Mucosa of stomach (tissue), 1 donor: ENCODE data around the gene BICDL2.
A peak's percentile ranks its signal among the peaks of the same experiment; 100 is the strongest.

Experiments used
- H3K27me3 ChIP-seq: one replicate; pipeline ENCODE4 v1.7.0; 2013; ENCODE audit warnings: mild to moderate bottlenecking, low read length; ENCODE audit not compliant: control insufficient read depth, insufficient read depth
- H3K36me3 ChIP-seq: one replicate; pipeline ENCODE4 v1.7.0; 2013; ENCODE audit warnings: low read length; ENCODE audit not compliant: control insufficient read depth, insufficient read depth
- H3K4me1 ChIP-seq: one replicate; pipeline ENCODE4 v1.7.0; 2013; ENCODE audit warnings: mild to moderate bottlenecking, low read length; ENCODE audit not compliant: control insufficient read depth, insufficient read depth
- H3K4me3 ChIP-seq: one replicate; pipeline ENCODE4 v1.7.0; 2013; ENCODE audit warnings: low read length
- H3K9ac ChIP-seq: one replicate; pipeline ENCODE4 v1.7.0; 2013; ENCODE audit warnings: mild to moderate bottlenecking, low read length, moderate library complexity
- H3K9me3 ChIP-seq: one replicate; pipeline ENCODE4 v1.7.0; 2013; ENCODE audit warnings: mild to moderate bottlenecking, low read length, moderate library complexity; ENCODE audit not compliant: control insufficient read depth
- donor health status: Pancreatic carcinoma.

Gene BICDL2

GRCh38 chr16:2990891-2991290, 45.9 kb downstream of the BICDL2 start:
- Histone ChIP-seq H3K4me3 (no peak overlapping the region), H3K4me1 (peaks cover 21% of the 10 kb centered on the region), H3K9ac (no peak overlapping the region), H3K36me3 (no peaks in the 10 kb centered on the region), H3K27me3 (peaks cover 19% of the 10 kb centered on the region), H3K9me3 (no peaks in the 10 kb centered on the region)

GRCh38 chr16:2988590-2989099, 48.1 kb downstream of the BICDL2 start:
- H3K27me3 ChIP-seq: peaks cover 22% of the 10 kb centered on the region
- H3K9me3 ChIP-seq: no peaks in the 10 kb centered on the region
- H3K36me3 ChIP-seq: no peaks in the 10 kb centered on the region
- H3K9ac ChIP-seq: no peak overlapping the region
- H3K4me3 ChIP-seq: no peak overlapping the region
- H3K4me1 ChIP-seq: peaks cover 26% of the 10 kb centered on the region

- peaks cover 26% of the 10 kb centered on the region for H3K4me1 ChIP-seq
Observed at GRCh38 chr16:2987833-2988232, 48.9 kb downstream of the BICDL2 start.

GRCh38 chr16:2987286-2987685, 49.5 kb downstream of the BICDL2 start:
- Histone ChIP-seq H3K36me3 (no peaks in the 10 kb centered on the region), H3K4me1 (peaks cover 24% of the 10 kb centered on the region), H3K27me3 (peaks cover 22% of the 10 kb centered on the region), H3K9me3 (no peaks in the 10 kb centered on the region), H3K4me3 (no peak overlapping the region), H3K9ac (no peak overlapping the region)

More at GRCh38 chr16:2987833-2988232, 48.9 kb downstream of the BICDL2 start:
- Histone ChIP-seq H3K36me3 (no peaks in the 10 kb centered on the region), H3K27me3 (peaks cover 22% of the 10 kb centered on the region), H3K9me3 (no peaks in the 10 kb centered on the region), H3K9ac (no peak overlapping the region), H3K4me3 (no peak overlapping the region)

- peaks cover 21% of the 10 kb centered on the region for H3K4me1 ChIP-seq
- H3K9me3 ChIP-seq: no peaks in the 10 kb centered on the region
- H3K27me3 ChIP-seq: peaks cover 22% of the 10 kb centered on the region
- H3K4me3 ChIP-seq: no peak overlapping the region
- H3K9ac ChIP-seq: no peak overlapping the region
- H3K36me3 ChIP-seq: no peaks in the 10 kb centered on the region
Observed at GRCh38 chr16:2986623-2987188, 50.0 kb downstream of the BICDL2 start.

- Histone ChIP-seq H3K4me3 (no peak overlapping the region), H3K9ac (no peak overlapping the region), H3K4me1 (peaks cover 21% of the 10 kb centered on the region)
Observed at GRCh38 chr16:2985893-2986355, 50.8 kb downstream of the BICDL2 start.

GRCh38 chr16:2985462-2985861, 51.3 kb downstream of the BICDL2 start:
- Histone ChIP-seq H3K36me3 (no peaks in the 10 kb centered on the region), H3K9ac (no peak overlapping the region), H3K9me3 (no peaks in the 10 kb centered on the region), H3K4me1 (peaks cover 19% of the 10 kb centered on the region), H3K4me3 (no peak overlapping the region), H3K27me3 (peaks cover 22% of the 10 kb centered on the region)

More at GRCh38 chr16:2985893-2986355, 50.8 kb downstream of the BICDL2 start:
- H3K27me3 ChIP-seq: peaks cover 22% of the 10 kb centered on the region
- no peaks in the 10 kb centered on the region for H3K36me3 ChIP-seq
- H3K9me3 ChIP-seq: no peaks in the 10 kb centered on the region

GRCh38 chr16:2983706-2984136, 53.0 kb downstream of the BICDL2 start:
- no peak overlapping the region for H3K4me3 ChIP-seq
- no peaks in the 10 kb centered on the region for H3K9me3 ChIP-seq
- H3K9ac ChIP-seq: no peak overlapping the region
- H3K36me3 ChIP-seq: no peaks in the 10 kb centered on the region
- H3K27me3 ChIP-seq: peaks cover 22% of the 10 kb centered on the region
- peaks cover 23% of the 10 kb centered on the region for H3K4me1 ChIP-seq

- peaks cover 12% of the 10 kb centered on the region for H3K27me3 ChIP-seq
- no peak overlapping the region for H3K9ac ChIP-seq
- H3K4me3 ChIP-seq: no peak overlapping the region
- no peaks in the 10 kb centered on the region for H3K9me3 ChIP-seq
- no peaks in the 10 kb centered on the region for H3K36me3 ChIP-seq
- H3K4me1 ChIP-seq: peaks cover 32% of the 10 kb centered on the region
Observed at GRCh38 chr16:2982402-2982801, 54.3 kb downstream of the BICDL2 start.

- Histone ChIP-seq H3K4me1 (peaks cover 35% of the 10 kb centered on the region), H3K4me3 (no peak overlapping the region), H3K9me3 (no peaks in the 10 kb centered on the region), H3K9ac (no peak overlapping the region), H3K27me3 (peaks cover 12% of the 10 kb centered on the region), H3K36me3 (no peaks in the 10 kb centered on the region)
Observed at GRCh38 chr16:2981899-2982250, 54.9 kb downstream of the BICDL2 start.

- H3K36me3 ChIP-seq: no peaks in the 10 kb centered on the region
- H3K9ac ChIP-seq: peak overlapping the region; percentile 94
- peak overlapping the region; percentile 47 for H3K4me3 ChIP-seq
- H3K9me3 ChIP-seq: no peaks in the 10 kb centered on the region
- H3K4me1 ChIP-seq: peaks cover 35% of the 10 kb centered on the region
- peaks cover 11% of the 10 kb centered on the region for H3K27me3 ChIP-seq
Observed at GRCh38 chr16:2981177-2981898, 55.4 kb downstream of the BICDL2 start.
